Ovary (tissue), 9 donors: ENCODE measurements around the gene SLC35B4. TPM values are rescaled to one million over a fixed set of nuclear protein-coding genes. Genes with fewer than 3 reads are reported as not detected.

Source experiments
- DNase-seq, 5 donors: peaks; one replicate each; pipeline ENCODE4 v3.0.0-alpha.2; 2019 to 2020
- H3K27ac ChIP-seq, 2 donors: fragments of 200-600 bp; one replicate each; pipeline versions ENCODE4 v1.5.1 to v1.8.0; 2019 to 2022
- H3K27me3 ChIP-seq: fragments of 200-600 bp; one replicate; pipeline ENCODE4 v1.8.0; 2022
- H3K36me3 ChIP-seq: fragments of 200-600 bp; sonication (generic); one replicate; pipeline ENCODE4 v1.5.1; 2019
- H3K4me1 ChIP-seq: one replicate; pipeline ENCODE4 v1.8.1; 2013; ENCODE audit warnings: mild to moderate bottlenecking, moderate library complexity; ENCODE audit not compliant: insufficient read depth
- H3K4me3 ChIP-seq: fragments of 200-600 bp; sonication (generic); one replicate; pipeline ENCODE4 v1.5.1; 2017
- H3K9me3 ChIP-seq, 2 donors: fragments of 200-600 bp in 1 of 2; sonication (generic) in 1 of 2; one replicate each; pipeline versions ENCODE4 v1.5.1 to v1.8.1; 2013 to 2019; ENCODE audit warnings: mild to moderate bottlenecking in 1 of 2, moderate library complexity in 1 of 2
- EP300 ChIP-seq: sonication (generic); formaldehyde crosslinking; IDR thresholded peaks from one replicate; pipeline ENCODE4 v1.6.1; 2017; ENCODE audit warnings: antibody characterized with exemption
- POLR2A ChIP-seq: fragments of 450-650 bp; IDR thresholded peaks from one replicate; pipeline ENCODE4 v1.6.1; 2017; ENCODE audit warnings: antibody characterized with exemption, mild to moderate bottlenecking, moderate library complexity
- WGBS, 3 donors: extraction: QIAGEN DNeasy Blood & Tissue Kit in 1 of 3; methylation state at CpG; one replicate each; pipeline versions ENCODE4 v1.1.5 to v1.1.7; 2013 to 2017; 5-methylcytosine and 5-hydroxymethylcytosine counted together
- intact Hi-C, 4 donors: fragments of 100-400 bp; cut with DNase I; formaldehyde crosslinking; loops; one replicate each; pipeline versions ENCODE4 v1.11.0 to v1.15.1; 2022 to 2023
- polyA plus RNA-seq, 2 donors: library from polyadenylated mRNA; stranded (reverse); fragments of 200-250 nt in 1 of 2; fragments of 350-450 nt in 1 of 2; fragmentation: Illumina TruSeq in 1 of 2; extraction: RNeasy Lipid Tissue Mini Kit (QIAGEN cat#74804) in 1 of 2; gene quantifications; one replicate each; pipeline ENCODE4 v1.2.3, GENCODE V29; 2013 to 2014
- total RNA-seq, 7 donors: library from RNA; depleted of rRNA in 2 of 7; stranded (reverse); fragments of >200 nt in 2 of 7; fragmentation: NEBNext Ultra II Directional in 3 of 7; extraction: Animal tissue kit (Norgen Biotek cat#: 25700) in 3 of 7; gene quantifications; one replicate each; pipeline versions ENCODE4 v1.1.0 to v1.2.4, GENCODE V29; 2016 to 2023
- TF ChIP-seq, protein P1 (sequence below), 3 donors: fragments of 450-650 bp in 2 of 3; fragments of 200-600 bp in 1 of 3; IDR thresholded peaks; one replicate each; pipeline versions ENCODE4 v1.5.1 to v1.8.0; 2016 to 2022; ENCODE audit warnings: antibody characterized with exemption in 3 of 3, mild to moderate bottlenecking in 1 of 3
- donor health status: DM: no; HTN: no; CAD: no; lungs with moderate emphysema.
- donor health status: DM: no; HTN: no; CAD: no.
- donor health status: Bipolar disorder and iron deficiency.
- donor health status: DM: yes; HTN: yes; CAD: no.
- donor health status: DM: no; HTN: no; CAD: no.
- donor health status: DM: yes; HTN: yes; CAD: no.

Gene SLC35B4
- total and polyA plus RNA-seq, 9 donors: 3.9 to 25.7 (median 15.7) TPM

DNA sequence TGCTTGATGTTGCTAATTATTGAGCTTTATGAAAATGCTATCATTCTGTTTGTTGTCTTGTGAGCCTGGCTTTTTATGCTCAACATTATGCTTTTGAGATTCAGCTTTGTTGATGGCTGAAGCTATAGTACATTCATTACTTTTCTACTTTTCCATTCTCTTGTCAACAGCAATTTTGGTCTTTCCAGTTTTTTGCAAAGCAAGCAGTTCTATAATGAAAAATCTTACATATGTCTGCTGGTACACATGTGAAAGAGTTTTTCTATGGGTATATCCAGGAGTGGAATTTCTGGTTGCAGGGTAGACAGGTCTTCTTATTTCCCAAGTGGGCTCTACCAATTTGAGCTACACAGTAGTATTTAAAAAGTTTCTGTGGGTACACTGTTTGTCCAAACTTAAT is 36.8 kb downstream of the SLC35B4 start:
- no peaks in the 10 kb centered on the region for H3K4me1 ChIP-seq
- DNase-seq: no peak
- intact Hi-C loops: no loop called here

DNA sequence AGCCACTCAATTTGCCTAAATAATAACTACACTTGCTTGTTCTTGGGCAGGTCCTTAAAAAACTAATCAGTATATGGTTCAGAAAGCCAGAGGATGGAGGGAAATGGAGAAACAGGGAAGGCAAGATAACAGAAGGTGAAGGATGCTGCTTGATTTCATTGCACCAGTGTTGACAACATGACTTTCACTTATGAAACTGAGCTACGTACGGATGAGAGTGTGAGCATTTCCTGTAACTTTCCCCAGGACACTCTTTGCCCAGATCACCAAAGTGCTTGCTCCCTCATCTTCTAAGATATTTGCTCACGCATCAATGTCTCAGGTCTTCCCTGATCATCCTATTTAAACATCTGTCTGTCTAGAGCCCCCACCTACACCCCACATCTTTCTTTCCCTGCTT is 37.4 kb downstream of the SLC35B4 start:
- no peak overlapping the region for H3K27ac ChIP-seq
- H3K36me3 ChIP-seq: no peaks in the 10 kb centered on the region
- intact Hi-C loops: no loop called here
- H3K4me1 ChIP-seq: no peaks in the 10 kb centered on the region
- no peak for TF ChIP-seq EP300
- TF ChIP-seq POLR2A: no peak
- TF ChIP-seq, protein P1, sequence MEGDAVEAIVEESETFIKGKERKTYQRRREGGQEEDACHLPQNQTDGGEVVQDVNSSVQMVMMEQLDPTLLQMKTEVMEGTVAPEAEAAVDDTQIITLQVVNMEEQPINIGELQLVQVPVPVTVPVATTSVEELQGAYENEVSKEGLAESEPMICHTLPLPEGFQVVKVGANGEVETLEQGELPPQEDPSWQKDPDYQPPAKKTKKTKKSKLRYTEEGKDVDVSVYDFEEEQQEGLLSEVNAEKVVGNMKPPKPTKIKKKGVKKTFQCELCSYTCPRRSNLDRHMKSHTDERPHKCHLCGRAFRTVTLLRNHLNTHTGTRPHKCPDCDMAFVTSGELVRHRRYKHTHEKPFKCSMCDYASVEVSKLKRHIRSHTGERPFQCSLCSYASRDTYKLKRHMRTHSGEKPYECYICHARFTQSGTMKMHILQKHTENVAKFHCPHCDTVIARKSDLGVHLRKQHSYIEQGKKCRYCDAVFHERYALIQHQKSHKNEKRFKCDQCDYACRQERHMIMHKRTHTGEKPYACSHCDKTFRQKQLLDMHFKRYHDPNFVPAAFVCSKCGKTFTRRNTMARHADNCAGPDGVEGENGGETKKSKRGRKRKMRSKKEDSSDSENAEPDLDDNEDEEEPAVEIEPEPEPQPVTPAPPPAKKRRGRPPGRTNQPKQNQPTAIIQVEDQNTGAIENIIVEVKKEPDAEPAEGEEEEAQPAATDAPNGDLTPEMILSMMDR (IDR thresholded peaks at IDR 0.05): no peak
- WGBS, 3 donors: 78 to 90% (median 85%) methylated on average over 3 of the region's 3 CpGs
- no peak for DNase-seq
- no peaks in the 10 kb centered on the region for H3K27me3 ChIP-seq
- H3K9me3 ChIP-seq: no peaks in the 10 kb centered on the region
- H3K4me3 ChIP-seq: no peak overlapping the region

More for the DNA sequence above, 36.8 kb downstream of the SLC35B4 start:
- H3K27me3 ChIP-seq: no peaks in the 10 kb centered on the region
- no peak overlapping the region for H3K4me3 ChIP-seq
- H3K9me3 ChIP-seq: no peaks in the 10 kb centered on the region
- no peaks in the 10 kb centered on the region for H3K36me3 ChIP-seq
- TF ChIP-seq, protein P1 (IDR thresholded peaks at IDR 0.05): no peak
- no peak for TF ChIP-seq EP300
- TF ChIP-seq POLR2A: no peak
- no peak overlapping the region for H3K27ac ChIP-seq

DNA sequence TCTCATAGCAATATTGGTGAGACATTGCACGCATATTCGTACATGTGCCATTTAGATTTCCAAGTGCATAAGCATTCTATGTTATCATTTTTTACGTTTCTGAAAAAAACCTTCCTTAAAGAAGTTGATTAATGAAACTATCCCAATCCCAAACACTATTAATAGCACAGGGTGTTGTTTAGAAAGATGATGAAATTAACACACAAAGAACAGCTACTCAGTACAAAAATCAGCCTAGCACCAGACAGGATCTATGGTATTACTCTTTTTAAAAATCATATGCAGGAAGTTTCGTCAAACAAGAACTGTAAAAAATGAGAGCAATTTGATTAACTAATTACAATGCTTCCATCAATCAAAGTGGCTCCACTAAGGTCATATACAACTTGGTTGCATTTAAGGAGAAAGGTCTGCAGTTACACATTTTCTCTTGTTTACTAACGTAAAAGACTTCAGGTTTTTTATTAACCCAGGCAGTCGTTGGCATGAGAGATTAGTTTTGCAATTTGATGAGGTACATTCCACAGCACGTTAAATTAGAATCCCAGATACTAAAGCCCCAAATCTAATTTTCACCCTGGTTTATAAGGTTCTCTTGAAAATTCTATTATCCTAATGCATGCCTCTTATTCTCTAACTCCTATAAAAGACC is 38.1 kb downstream of the SLC35B4 start:
- H3K36me3 ChIP-seq: no peaks in the 10 kb centered on the region
- TF ChIP-seq POLR2A: no peak
- TF ChIP-seq, protein P1 (IDR thresholded peaks at IDR 0.05): no peak
- no peak for TF ChIP-seq EP300
- no peak overlapping the region for H3K27ac ChIP-seq
- no peak for DNase-seq
- intact Hi-C loops: no loop called here
- H3K4me3 ChIP-seq: no peak overlapping the region
- no peaks in the 10 kb centered on the region for H3K4me1 ChIP-seq
- H3K9me3 ChIP-seq: no peaks in the 10 kb centered on the region
- H3K27me3 ChIP-seq: no peaks in the 10 kb centered on the region
- 70 to 82% (median 72%) methylated on average over 7 of the region's 7 CpGs for WGBS, 3 donors

DNA sequence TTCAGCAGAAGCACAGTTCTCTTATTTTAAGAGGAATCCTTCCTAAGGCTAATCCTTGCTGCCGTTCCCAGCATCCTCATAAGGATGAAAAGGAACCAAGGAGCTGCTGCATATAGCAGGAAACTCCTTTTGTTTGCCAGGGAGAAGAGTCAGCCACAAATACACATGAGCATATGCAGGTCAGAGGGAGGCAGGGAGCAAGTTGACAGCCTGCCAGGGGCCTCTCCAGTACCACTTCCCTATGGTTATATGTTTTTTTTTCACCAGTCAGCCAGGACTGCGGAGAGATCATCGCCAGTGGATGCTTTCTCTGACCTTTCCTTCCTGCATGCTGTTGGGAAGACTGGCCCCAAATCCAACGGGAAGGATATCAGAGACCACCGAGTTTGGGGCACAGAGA is 39.8 kb downstream of the SLC35B4 start:
- Histone ChIP-seq H3K27me3 (no peaks in the 10 kb centered on the region), H3K4me3 (no peak overlapping the region), H3K4me1 (no peaks in the 10 kb centered on the region), H3K9me3 (no peaks in the 10 kb centered on the region), H3K27ac (no peak overlapping the region), H3K36me3 (no peaks in the 10 kb centered on the region)
- TF ChIP-seq EP300 (no peak), POLR2A (no peak)
- TF ChIP-seq, protein P1 (IDR thresholded peaks at IDR 0.05): no peak
- no peak for DNase-seq
- intact Hi-C loops: no loop called here
- WGBS, 3 donors: 29 to 41% (median 36%) methylated on average over 5 of the region's 5 CpGs
